HepG2 (cell line): ENCODE measurements around the gene GEMIN2. TPM values are rescaled to one million over a fixed set of nuclear protein-coding genes. Genes with fewer than 3 reads are reported as not detected.
A peak's percentile ranks its signal among the peaks of the same experiment; 100 is the strongest.

ENCODE experiments used
- ATF2 ChIP-seq: sonication (generic); formaldehyde crosslinking; IDR thresholded peaks from 2 replicates; pipeline ENCODE4 v1.4.0; 2020; ENCODE audit warnings: missing genetic modification reagents
- IRX3 ChIP-seq: sonication (generic); formaldehyde crosslinking; IDR thresholded peaks from 2 replicates; pipeline ENCODE4 v1.8.1; 2023; ENCODE audit warnings: mild to moderate bottlenecking, low read depth, missing genetic modification reagents, borderline replicate concordance
- MTA1 ChIP-seq: sonication (generic); formaldehyde crosslinking; IDR thresholded peaks from 2 replicates; pipeline ENCODE4 v1.4.0; 2020; ENCODE audit warnings: missing genetic modification reagents, mild to moderate bottlenecking, borderline replicate concordance
- NFKB2 ChIP-seq: sonication (generic); formaldehyde crosslinking; IDR thresholded peaks from 2 replicates; pipeline ENCODE4 v1.4.0; 2020; ENCODE audit warnings: missing genetic modification reagents, borderline replicate concordance
- TBP ChIP-seq: sonication (generic); formaldehyde crosslinking; IDR thresholded peaks from 2 replicates; pipeline ENCODE4 v1.5.0; 2020; ENCODE audit warnings: missing genetic modification reagents
- THAP8 ChIP-seq: sonication (generic); formaldehyde crosslinking; IDR thresholded peaks from 2 replicates; pipeline ENCODE4 v1.5.1; 2020; ENCODE audit warnings: missing genetic modification reagents, mild to moderate bottlenecking, borderline replicate concordance
- ZFP36L2 ChIP-seq: sonication (generic); formaldehyde crosslinking; IDR thresholded peaks from 2 replicates; pipeline ENCODE4 v1.4.0; 2020; ENCODE audit warnings: missing genetic modification reagents
- ZNF121 ChIP-seq: sonication (generic); formaldehyde crosslinking; IDR thresholded peaks from 2 replicates; pipeline ENCODE4 v1.5.0; 2020; ENCODE audit warnings: mild to moderate bottlenecking, missing genetic modification reagents
- ZNF253 ChIP-seq: sonication (generic); formaldehyde crosslinking; IDR thresholded peaks from 2 replicates; pipeline ENCODE4 v1.8.0; 2022; ENCODE audit warnings: mild to moderate bottlenecking, missing genetic modification reagents, borderline replicate concordance
- ZNF510 ChIP-seq: sonication (generic); formaldehyde crosslinking; IDR thresholded peaks from 2 replicates; pipeline ENCODE4 v1.4.0; 2020; ENCODE audit warnings: low read depth, mild to moderate bottlenecking, missing genetic modification reagents
- ZNF678 ChIP-seq: sonication (generic); formaldehyde crosslinking; IDR thresholded peaks from 2 replicates; pipeline ENCODE4 v1.4.0; 2020; ENCODE audit warnings: mild to moderate bottlenecking, missing genetic modification reagents
- ZNF75D ChIP-seq: sonication (generic); formaldehyde crosslinking; IDR thresholded peaks from 2 replicates; pipeline ENCODE4 v1.8.1; 2023; ENCODE audit warnings: missing genetic modification reagents, mild to moderate bottlenecking, borderline replicate concordance
- polyA plus RNA-seq, 8 experiments: library from polyadenylated mRNA; depleted of rRNA in 3 of 8; stranded (reverse) in 7 of 8; unstranded in 1 of 8; fragments of >200 nt; fragmentation: Illumina TruSeq in 4 of 8; extraction: Trizol in 4 of 8; gene quantifications; 2 replicates each; pipeline versions ENCODE4 v1.2.1 to v1.2.3, GENCODE V29; 2011 to 2016; ENCODE audit warnings: low read depth in 4 of 8, missing spikeins in 1 of 8, mixed read lengths in 1 of 8; ENCODE audit not compliant: insufficient read depth in 1 of 8
- total RNA-seq, 5 experiments: library from RNA; depleted of rRNA; stranded (reverse); fragments of >200 nt; fragmentation: Illumina TruSeq; extraction: Trizol; gene quantifications; 2 replicates each; pipeline ENCODE4 v1.2.3, GENCODE V29; 2016; ENCODE audit warnings: low read depth in 1 of 5
- TF ChIP-seq, protein P1 (sequence below), 2 experiments: fragments of 450-650 bp in 1 of 2; sonication (generic) in 1 of 2; formaldehyde crosslinking; IDR thresholded peaks; 2 replicates each; pipeline versions ENCODE4 v1.5.0 to v1.8.0; 2020 to 2022; ENCODE audit warnings: mild to moderate bottlenecking in 1 of 2, missing genetic modification reagents in 1 of 2
- TF ChIP-seq, protein P2 (sequence below): sonication (generic); formaldehyde crosslinking; IDR thresholded peaks from 2 replicates; pipeline ENCODE4 v1.4.0; 2020; ENCODE audit warnings: mild to moderate bottlenecking, missing genetic modification reagents
- TF ChIP-seq, protein P3 (sequence below): sonication (generic); formaldehyde crosslinking; IDR thresholded peaks from 2 replicates; pipeline ENCODE4 v1.4.0; 2020; ENCODE audit warnings: missing genetic modification reagents, borderline replicate concordance
- TF ChIP-seq, protein P4 (sequence below): sonication (generic); formaldehyde crosslinking; IDR thresholded peaks from 2 replicates; pipeline ENCODE4 v1.9.0; 2021; ENCODE audit warnings: missing genetic modification reagents, borderline replicate concordance

GEMIN2 gene
- total and polyA plus RNA-seq, 2 of the 13 experiments (the other 11 are each of a cell fraction or from before 2014, with no cell fraction given): 54.8 to 110 TPM

DNA sequence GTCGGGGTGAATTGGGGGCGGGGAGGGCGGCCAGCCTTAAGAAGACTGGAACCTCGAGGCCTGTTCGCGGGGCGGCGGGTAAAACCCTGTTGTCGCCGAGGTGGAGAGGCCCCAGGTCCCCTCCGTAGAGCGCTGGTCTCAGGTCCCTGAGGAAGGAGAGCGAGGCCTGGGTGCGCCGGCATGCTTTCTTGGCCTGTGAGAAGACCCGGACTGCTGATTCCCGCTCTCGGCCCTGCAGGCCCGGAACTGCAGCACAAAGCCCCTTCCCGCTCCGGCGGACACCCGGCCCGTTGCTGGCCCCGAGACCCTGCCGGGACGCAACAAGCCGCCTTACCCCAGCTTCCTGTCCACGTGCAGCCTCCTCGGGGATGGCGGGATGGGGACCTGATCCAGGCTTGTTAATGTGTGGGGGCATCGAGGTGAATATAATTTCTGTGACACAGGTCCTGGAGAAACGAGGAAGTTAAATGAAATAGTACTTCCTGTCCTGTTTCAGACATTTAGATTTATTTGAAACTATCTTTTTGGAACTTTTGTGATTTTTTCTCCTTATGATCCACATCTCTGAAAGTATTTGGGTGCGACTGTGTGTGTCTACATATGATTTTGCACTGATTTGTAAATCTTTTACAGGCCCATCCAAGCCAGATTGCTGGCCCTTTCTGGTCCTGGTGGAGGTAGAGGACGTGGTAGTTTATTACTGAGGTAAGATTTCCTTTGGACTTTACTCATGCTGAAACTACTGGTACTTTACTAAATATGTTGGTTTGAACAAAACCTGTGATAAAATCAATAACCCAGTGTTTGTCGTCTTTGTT lies 61.5 kb downstream of the GEMIN2 start (continued):
- TF ChIP-seq, protein P1, sequence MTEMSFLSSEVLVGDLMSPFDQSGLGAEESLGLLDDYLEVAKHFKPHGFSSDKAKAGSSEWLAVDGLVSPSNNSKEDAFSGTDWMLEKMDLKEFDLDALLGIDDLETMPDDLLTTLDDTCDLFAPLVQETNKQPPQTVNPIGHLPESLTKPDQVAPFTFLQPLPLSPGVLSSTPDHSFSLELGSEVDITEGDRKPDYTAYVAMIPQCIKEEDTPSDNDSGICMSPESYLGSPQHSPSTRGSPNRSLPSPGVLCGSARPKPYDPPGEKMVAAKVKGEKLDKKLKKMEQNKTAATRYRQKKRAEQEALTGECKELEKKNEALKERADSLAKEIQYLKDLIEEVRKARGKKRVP (CRISPR knock-in tag; IDR thresholded peaks at IDR 0.05): no peak
- TF ChIP-seq ZNF75D (CRISPR knock-in tag): no peak
- peak; percentile 94; the same call in 1 of the 2 replicates for TF ChIP-seq NFKB2
- peak; percentile 9; the same call in 1 of the 2 replicates for TF ChIP-seq THAP8 (CRISPR knock-in tag)
- TF ChIP-seq IRX3: 0 out of 2 replicates have a peak, but pooled peaks have one; percentile 82
- peak; percentile 18; the same call in 1 of the 2 replicates for TF ChIP-seq ZNF510 (CRISPR knock-in tag)
- TF ChIP-seq ZNF121 (CRISPR knock-in tag): no peak
- TF ChIP-seq, protein P2, sequence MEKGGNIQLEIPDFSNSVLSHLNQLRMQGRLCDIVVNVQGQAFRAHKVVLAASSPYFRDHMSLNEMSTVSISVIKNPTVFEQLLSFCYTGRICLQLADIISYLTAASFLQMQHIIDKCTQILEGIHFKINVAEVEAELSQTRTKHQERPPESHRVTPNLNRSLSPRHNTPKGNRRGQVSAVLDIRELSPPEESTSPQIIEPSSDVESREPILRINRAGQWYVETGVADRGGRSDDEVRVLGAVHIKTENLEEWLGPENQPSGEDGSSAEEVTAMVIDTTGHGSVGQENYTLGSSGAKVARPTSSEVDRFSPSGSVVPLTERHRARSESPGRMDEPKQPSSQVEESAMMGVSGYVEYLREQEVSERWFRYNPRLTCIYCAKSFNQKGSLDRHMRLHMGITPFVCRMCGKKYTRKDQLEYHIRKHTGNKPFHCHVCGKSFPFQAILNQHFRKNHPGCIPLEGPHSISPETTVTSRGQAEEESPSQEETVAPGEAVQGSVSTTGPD (CRISPR knock-in tag): peak; percentile 11; the same call in 1 of the 2 replicates
- TF ChIP-seq, protein P3, sequence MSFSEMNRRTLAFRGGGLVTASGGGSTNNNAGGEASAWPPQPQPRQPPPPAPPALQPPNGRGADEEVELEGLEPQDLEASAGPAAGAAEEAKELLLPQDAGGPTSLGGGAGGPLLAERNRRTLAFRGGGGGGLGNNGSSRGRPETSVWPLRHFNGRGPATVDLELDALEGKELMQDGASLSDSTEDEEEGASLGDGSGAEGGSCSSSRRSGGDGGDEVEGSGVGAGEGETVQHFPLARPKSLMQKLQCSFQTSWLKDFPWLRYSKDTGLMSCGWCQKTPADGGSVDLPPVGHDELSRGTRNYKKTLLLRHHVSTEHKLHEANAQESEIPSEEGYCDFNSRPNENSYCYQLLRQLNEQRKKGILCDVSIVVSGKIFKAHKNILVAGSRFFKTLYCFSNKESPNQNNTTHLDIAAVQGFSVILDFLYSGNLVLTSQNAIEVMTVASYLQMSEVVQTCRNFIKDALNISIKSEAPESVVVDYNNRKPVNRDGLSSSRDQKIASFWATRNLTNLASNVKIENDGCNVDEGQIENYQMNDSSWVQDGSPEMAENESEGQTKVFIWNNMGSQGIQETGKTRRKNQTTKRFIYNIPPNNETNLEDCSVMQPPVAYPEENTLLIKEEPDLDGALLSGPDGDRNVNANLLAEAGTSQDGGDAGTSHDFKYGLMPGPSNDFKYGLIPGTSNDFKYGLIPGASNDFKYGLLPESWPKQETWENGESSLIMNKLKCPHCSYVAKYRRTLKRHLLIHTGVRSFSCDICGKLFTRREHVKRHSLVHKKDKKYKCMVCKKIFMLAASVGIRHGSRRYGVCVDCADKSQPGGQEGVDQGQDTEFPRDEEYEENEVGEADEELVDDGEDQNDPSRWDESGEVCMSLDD (CRISPR knock-in tag): peak; percentile 12; the same call in 1 of the 2 replicates
- no peak for TF ChIP-seq ATF2 (CRISPR knock-in tag)
- TF ChIP-seq ZNF678 (CRISPR knock-in tag): no peak; the same call in 1 of the 2 replicates
- TF ChIP-seq MTA1 (CRISPR knock-in tag): peak; percentile 84; the same call in 1 of the 2 replicates
- TF ChIP-seq ZFP36L2 (CRISPR knock-in tag): no peak
- TF ChIP-seq ZNF253: peak; percentile 43; the same call in 1 of the 2 replicates
- TF ChIP-seq TBP (CRISPR knock-in tag): no peak
- TF ChIP-seq, protein P4, sequence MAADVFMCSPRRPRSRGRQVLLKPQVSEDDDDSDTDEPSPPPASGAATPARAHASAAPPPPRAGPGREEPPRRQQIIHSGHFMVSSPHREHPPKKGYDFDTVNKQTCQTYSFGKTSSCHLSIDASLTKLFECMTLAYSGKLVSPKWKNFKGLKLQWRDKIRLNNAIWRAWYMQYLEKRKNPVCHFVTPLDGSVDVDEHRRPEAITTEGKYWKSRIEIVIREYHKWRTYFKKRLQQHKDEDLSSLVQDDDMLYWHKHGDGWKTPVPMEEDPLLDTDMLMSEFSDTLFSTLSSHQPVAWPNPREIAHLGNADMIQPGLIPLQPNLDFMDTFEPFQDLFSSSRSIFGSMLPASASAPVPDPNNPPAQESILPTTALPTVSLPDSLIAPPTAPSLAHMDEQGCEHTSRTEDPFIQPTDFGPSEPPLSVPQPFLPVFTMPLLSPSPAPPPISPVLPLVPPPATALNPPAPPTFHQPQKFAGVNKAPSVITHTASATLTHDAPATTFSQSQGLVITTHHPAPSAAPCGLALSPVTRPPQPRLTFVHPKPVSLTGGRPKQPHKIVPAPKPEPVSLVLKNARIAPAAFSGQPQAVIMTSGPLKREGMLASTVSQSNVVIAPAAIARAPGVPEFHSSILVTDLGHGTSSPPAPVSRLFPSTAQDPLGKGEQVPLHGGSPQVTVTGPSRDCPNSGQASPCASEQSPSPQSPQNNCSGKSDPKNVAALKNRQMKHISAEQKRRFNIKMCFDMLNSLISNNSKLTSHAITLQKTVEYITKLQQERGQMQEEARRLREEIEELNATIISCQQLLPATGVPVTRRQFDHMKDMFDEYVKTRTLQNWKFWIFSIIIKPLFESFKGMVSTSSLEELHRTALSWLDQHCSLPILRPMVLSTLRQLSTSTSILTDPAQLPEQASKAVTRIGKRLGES (CRISPR knock-in tag): 0 out of 2 replicates have a peak, but pooled peaks have one; percentile 5
